SHP77 treated with DMSO at 0.1 percent for 48 hours (cell line): ENCODE results near the gene UCK2.
A peak's percentile ranks its signal among the peaks of the same experiment; 100 is the strongest.
"Not testable (repeated sequence)": the region's sequence is repeated elsewhere in the genome, so short reads cannot be mapped to it uniquely, and the experiment has no call there.

Source experiments
- DNase-seq: peaks from one replicate; lab custom pipeline; 2025; lab: John Stamatoyannopoulos, UW

UCK2 gene

DNA sequence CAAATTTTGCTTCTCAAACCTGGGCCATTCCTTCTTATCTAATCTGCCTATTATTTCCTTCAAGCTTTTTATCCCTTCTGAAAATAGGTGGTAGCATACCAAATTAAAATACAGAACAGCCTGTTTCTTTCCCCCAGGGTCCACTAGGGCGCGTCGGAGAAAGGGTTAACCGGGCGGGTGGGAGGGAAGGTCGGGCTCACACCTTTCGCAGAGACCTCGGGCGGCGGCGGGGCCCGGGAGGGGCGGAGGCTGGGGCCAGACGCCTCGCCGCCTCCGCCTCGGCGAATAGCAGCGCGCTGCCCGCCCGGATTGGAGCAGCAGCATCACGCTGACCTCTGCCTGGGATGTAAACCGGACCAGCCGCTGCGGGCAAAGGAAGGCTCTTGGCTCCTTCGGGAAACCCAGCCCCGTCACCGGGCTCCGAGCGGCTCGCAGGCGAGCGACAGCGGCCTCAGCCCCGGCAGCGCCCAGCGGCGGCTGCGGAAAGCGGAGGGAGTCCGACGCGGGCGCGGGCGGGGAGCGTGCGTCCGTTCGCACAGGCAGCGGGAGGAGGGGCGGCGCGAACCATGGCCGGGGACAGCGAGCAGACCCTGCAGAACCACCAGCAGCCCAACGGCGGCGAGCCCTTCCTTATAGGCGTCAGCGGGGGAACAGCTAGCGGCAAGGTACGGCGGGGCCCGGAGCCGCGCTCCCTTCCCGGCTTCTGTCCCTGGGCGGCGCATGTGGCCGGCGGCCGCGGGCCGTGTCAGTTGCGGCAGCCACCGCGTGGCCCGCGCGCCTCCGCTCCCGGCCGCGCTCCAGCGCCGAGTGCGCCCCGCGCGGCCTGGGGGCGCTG lies at the start of gene UCK2:
UCK2 (plus strand) TSS at position 347 of the 835 bp plus-strand sequence; CDS start at position 567, 220 bp downstream.
- DNase-seq: peak; percentile 60

- DNase-seq: not testable (repeated sequence)
Measured at GRCh38 chr1:165778197-165778596, 49.2 kb upstream of the UCK2 start.

DNA sequence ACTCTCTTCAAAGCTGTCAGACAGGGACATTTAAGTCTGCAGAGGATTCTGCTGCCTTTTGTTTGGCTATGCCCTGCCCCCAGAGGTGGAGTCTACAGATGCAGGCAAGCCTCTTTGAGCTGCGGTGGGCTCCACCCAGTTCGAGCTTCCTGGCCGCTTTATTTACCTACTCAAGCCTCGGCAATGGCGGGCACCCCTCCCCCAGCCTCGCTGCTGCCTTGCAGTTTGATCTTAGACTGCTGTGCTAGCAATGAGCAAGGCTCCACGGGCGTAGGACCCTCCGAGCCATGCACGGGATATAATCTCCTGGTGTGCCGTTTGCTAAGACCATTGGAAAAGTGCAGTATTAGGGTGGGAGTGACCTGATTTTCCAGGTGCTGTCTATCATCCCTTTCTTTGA lies 43.9 kb upstream of the UCK2 start:
- DNase-seq: peak; percentile 49

DNA sequence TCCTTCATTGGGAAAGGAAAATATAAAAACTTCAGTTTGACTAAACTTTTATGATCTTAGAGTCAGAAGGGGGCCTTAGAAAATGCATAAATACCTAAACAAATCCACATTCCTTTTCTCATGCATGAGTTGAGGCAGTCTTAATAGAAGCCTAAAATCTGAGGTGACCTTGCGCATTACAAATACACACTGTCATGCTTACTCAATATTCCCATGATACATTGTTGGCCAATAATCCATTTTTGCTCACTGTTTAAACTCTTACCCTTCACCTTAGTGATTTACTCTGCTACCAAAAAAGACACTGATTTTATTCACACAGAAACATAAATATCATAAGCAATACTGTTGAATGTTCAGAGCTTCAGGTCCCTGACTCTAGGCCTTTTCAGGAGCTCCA lies 39.7 kb upstream of the UCK2 start:
- DNase-seq: no peak

DNA sequence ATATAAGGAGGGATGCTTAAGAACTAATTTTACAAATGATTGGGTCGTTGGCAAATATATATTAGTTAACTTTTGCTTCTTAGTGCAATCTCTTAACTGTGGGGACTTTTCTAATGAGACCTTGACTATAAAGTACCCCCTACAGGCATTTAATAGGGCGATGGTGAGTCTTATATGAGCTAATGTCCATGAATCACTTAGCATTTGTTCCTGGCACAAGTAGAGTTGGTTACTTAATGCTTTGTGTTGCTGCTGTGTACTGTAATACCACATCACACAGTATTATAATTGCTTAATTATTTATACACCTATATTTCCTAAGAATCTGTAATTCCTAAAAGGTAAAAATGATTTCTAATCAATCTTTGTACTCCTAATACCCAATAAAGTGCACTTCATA lies 33.5 kb upstream of the UCK2 start:
- DNase-seq: no peak

- DNase-seq: no peak
Measured at GRCh38 chr1:165795894-165796293, 31.5 kb upstream of the UCK2 start.

GRCh38 chr1:165799387-165799786 lies 28.0 kb upstream of the UCK2 start:
- DNase-seq: no peak

DNA sequence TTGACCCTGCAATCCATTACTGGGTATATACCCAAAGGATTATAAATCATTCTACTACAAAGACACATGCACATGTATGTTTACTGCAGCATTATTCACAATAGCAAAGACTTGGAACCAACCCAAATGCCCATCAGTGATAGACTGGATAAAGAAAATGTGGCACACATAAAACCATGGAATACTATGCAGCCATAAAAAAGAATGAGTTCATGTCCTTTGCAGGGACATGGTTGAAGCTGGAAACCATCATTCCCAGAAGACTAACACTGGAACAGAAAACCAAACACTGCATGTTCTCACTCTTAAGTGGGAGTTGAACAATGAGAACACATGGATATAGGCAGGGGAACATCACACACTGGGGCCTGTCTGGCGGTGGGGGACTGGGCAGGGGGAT lies 22.9 kb upstream of the UCK2 start:
- not testable (repeated sequence) for DNase-seq

GRCh38 chr1:165807613-165808012 lies 19.8 kb upstream of the UCK2 start:
- DNase-seq: no peak

DNA sequence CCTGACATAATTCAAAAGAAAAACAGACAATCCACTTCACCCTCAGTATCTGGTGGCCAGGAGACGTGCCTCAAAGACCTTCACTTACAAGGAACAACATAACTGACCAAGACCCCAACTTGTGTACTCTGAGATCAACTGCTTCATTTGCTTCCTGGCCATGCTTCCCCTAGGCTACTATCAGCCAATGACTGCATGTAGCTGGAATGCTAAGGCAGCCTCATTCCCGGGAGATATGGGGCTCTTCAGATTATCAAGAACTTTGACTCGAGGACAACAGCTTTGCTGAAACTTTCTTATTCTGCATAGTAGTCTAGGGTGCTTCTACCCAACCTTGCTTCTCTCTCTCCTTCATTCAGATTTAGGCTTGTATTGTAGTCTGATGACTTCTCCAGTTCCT lies 11.7 kb upstream of the UCK2 start:
- no peak for DNase-seq

DNA sequence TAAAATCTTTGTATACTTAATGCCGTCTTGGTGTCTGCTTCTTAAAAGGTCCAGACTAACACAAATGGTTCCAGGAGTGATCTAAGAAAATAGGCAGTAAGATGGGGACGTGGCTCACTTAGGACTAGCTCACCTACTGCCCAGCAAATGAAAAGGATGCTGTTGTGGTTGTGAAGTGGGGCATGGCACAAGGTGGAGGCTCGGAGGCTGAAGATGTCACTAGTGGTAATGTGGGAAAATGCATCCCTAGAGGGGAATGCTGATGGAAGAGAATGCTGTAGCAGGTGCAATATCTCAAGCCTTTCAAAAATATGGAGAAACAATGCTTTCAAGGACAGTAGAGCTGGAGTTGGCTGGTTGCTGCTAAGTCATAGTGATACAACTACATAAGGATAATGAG lies 11.3 kb upstream of the UCK2 start:
- DNase-seq: no peak

DNA sequence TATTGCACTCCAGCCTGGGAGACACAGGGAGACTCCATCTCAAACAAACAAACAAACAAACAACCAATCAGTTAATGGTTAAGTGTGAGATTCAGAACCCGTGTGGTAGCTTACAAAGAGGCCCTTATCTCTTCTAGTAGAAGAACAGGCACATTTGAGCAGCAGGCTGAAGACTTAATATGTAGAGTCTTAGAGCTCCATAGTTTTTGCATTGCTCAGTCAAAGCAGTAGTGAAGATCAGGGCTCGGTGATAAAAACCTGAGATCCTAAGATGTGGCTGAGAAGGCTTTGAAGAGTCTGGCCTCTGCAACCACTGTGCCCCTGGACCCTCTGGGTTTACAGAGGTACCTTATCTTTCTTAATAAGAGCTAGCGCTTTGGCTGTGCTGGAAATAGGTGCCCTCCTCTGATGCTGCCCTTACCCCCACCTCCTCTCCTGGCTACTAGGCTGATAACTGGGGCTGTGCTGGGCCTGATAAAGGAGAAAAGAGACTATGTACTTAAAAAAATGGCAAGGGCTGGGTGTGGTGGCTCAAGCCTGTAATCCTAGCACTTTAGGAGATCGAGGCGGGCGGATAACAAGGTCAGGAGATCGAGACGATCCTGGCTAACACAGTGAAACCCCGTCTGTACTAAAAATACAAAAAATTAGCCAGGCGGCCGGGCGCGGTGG lies 10.5 kb upstream of the UCK2 start:
- no peak for DNase-seq

DNA sequence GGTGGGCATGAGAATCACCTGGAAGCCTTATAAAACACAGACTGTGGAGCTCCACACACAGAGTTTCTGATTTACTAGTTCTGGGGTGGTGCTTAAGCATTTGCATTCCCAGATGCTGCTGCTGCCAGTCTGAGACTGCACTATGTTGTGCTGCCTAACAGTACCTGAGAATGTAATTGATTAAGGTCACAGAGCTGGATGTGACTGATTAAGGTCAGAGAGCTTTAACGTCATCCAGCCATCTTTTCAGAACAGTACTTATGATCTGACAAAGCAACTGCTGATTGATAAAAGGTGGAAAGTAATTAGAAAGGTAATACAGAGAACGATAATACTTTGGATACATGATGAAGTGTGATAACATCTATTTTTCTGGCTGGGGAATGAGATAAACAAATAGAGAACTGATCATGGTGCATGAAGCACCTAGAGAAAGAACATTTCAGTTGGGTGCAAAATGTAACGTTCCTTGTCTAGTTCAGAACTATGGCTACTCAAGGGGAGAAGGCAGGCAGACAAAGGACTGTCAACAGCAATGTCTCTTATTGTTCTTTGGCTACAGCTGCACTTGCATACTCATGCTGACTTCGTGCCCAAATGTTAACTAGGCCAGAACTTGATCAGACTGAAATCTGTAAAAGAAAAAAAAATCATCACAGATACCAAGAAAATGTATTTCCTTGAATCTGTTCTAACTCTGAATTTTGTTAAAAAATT lies 3.7 kb upstream of the UCK2 start:
- DNase-seq: no peak

DNA sequence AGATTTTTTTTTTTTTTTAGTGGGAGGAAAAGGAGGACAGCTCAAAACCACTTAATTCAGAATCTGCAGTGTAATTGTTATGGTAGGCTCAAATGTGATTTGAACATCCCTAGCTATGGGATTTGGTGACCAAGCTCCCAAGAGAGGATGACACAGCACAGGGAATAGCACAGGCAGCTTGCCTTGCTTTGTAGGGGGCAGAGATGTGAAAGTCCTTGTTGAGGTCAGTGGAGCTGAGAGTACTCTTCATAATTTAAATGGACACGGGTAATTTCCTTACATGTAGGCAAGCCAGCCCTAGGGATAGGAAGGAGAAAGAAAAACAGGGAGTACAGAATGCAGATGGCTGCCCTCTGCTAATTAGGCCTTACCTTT lies 3.2 kb upstream of the UCK2 start:
- DNase-seq: no peak

- no peak for DNase-seq
Measured at GRCh38 chr1:165826565-165827267, 698 bp upstream of the UCK2 start.

DNA sequence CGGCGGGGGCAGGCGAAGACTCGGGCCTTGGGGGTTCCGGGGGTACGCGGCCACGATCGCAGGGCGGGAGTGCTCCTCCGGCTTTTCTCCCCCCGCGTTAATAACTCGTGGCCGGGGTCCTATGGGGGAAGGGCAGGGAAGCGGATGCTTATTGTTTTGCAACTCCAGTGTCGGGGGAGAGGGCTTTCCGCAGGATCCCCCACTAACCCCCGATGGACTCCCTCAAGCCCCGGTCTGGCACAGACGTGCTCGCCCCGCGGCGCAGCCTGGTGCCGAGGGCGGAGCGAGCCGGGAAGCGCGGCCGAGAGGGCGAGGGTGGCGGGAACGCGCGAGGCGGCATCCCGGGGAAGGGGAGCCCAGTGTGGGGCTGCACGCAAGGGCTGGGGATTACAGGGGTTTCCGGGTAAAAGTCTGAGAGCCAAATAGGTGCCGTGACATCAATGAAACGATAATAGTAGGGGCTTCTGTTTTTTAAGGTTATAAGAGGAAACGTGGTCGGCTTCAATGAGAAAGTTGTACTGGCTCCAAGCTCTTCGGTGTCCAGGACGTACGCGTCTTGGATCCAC lies 772 bp downstream of the UCK2 start:
- DNase-seq: no peak

GRCh38 chr1:165828669-165829329 lies 1.4 kb downstream of the UCK2 start:
- DNase-seq: peak; percentile 74

GRCh38 chr1:165829888-165830287 lies 2.5 kb downstream of the UCK2 start:
- DNase-seq: no peak

- no peak for DNase-seq
Measured at GRCh38 chr1:165831146-165831545, 3.7 kb downstream of the UCK2 start.

DNA sequence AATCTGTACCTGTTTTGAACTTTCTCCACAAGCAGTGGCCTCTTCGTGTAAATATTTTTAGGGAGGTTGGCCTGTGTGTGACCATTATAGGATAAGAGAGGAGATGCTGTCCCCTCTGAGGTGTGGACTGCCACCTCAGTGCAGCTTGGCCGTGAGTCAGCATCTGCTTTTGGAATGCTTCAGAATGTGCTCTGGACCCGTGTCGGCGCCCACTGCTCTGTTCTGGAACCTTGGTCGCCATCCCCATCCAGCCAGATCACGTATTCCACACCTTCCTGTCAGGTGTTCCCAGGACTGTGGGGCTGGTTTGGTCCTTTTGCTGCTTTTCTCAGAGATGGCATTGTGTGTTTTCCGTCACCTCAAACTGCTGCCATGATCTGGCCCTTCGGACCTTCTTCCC lies 5.5 kb downstream of the UCK2 start:
- no peak for DNase-seq

DNA sequence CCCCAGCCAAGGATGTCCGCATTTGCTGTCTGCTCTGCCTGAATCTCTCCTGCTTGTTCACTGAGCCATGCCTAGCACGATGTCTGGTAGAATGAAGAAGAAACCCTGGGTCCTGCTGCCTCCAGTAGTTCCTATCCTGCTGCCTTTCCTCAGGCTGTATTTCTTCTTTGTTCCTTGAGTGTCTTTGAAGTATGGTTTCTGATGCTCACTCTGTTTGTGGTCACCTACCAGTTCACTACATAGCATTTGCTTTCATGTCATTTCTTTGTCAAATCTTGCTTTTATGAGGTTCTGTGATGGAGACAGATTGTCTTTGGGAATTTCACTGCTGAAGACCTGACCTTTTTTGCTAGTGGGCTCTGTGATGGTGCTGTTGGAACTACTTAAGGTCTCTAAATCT lies 5.9 kb downstream of the UCK2 start:
- no peak for DNase-seq
